Right atrium auricular region (tissue), 2 donors: ENCODE measurements around the gene NDC1. TPM values are rescaled to one million over a fixed set of nuclear protein-coding genes. Genes with fewer than 3 reads are reported as not detected.

Source experiments
- DNase-seq: peaks from one replicate; pipeline ENCODE4 v3.0.0-alpha.2; 2019; ENCODE audit warnings: low spot score
- H3K27ac ChIP-seq, 2 donors: fragments of 200-600 bp; sonication (generic); 1 replicate in 1 of 2; 2 replicates in 1 of 2; pipeline ENCODE4 v1.5.1; 2016 to 2019
- H3K27me3 ChIP-seq, 2 donors: fragments of 200-600 bp; sonication (generic); one replicate each; pipeline versions ENCODE4 v1.5.1 to v1.6.0; 2017 to 2019
- H3K36me3 ChIP-seq: fragments of 200-600 bp; sonication (generic); one replicate; pipeline ENCODE4 v1.5.1; 2016
- H3K4me1 ChIP-seq, 2 donors: fragments of 200-600 bp; sonication (generic); one replicate each; pipeline versions ENCODE4 v1.5.1 to v1.6.0; 2017 to 2019
- H3K4me3 ChIP-seq, 2 donors: fragments of 200-600 bp; sonication (generic); 1 replicate in 1 of 2; 2 replicates in 1 of 2; pipeline ENCODE4 v1.5.1; 2017 to 2019; ENCODE audit warnings: mild to moderate bottlenecking in 1 of 2, moderate library complexity in 1 of 2
- H3K9me3 ChIP-seq, 2 donors: fragments of 200-600 bp; sonication (generic); one replicate each; pipeline ENCODE4 v1.5.1; 2019
- total RNA-seq, 2 donors: library from RNA; depleted of rRNA; stranded (reverse); fragments of >200 nt; gene quantifications; one replicate each; pipeline ENCODE4 v1.1.0, GENCODE V29; 2016
- TF ChIP-seq, protein P1 (sequence below), 2 donors: fragments of 200-600 bp; sonication (generic); IDR thresholded peaks; one replicate each; pipeline ENCODE4 v1.5.1; 2019; ENCODE audit warnings: antibody characterized with exemption in 2 of 2

The NDC1 gene
- total RNA-seq, 2 donors from 2014 or later = 6.4 TPM

GRCh38 chr1:53850082-53850673, 12.1 kb upstream of the NDC1 start:
- H3K27me3 ChIP-seq = no peaks in the 10 kb centered on the region
- no peak overlapping the region for H3K27ac ChIP-seq
- no peak for DNase-seq
- TF ChIP-seq, protein P1, sequence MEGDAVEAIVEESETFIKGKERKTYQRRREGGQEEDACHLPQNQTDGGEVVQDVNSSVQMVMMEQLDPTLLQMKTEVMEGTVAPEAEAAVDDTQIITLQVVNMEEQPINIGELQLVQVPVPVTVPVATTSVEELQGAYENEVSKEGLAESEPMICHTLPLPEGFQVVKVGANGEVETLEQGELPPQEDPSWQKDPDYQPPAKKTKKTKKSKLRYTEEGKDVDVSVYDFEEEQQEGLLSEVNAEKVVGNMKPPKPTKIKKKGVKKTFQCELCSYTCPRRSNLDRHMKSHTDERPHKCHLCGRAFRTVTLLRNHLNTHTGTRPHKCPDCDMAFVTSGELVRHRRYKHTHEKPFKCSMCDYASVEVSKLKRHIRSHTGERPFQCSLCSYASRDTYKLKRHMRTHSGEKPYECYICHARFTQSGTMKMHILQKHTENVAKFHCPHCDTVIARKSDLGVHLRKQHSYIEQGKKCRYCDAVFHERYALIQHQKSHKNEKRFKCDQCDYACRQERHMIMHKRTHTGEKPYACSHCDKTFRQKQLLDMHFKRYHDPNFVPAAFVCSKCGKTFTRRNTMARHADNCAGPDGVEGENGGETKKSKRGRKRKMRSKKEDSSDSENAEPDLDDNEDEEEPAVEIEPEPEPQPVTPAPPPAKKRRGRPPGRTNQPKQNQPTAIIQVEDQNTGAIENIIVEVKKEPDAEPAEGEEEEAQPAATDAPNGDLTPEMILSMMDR (IDR thresholded peaks at IDR 0.05) = no peak
- H3K4me1 ChIP-seq = no peaks in the 10 kb centered on the region
- H3K36me3 ChIP-seq = peaks cover 33% of the 10 kb centered on the region
- no peaks in the 10 kb centered on the region for H3K9me3 ChIP-seq
- no peak overlapping the region for H3K4me3 ChIP-seq

DNA sequence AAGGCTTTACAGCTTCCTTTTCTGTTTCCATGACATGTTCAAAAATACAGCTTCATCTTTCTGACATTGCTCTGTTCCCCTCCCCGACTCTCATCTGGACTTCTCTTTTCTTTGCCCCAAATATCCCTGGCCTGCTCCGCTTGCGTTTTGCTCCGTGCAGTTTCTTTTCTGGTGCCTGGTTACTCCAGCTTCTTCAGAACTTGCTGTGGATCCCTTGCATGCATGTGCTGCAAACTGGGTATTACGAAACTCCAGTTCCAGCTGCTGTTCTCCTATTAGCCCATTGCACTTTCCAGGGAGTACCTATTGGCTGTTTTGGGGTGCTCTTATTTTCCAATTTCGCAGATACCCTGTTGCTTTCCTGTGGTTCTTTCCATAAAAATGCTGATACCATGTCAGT, 9.9 kb upstream of the NDC1 start:
- TF ChIP-seq, protein P1 (IDR thresholded peaks at IDR 0.05) = no peak
- Histone ChIP-seq H3K4me1 (no peaks in the 10 kb centered on the region), H3K27me3 (no peaks in the 10 kb centered on the region), H3K9me3 (peaks cover 0 to under 1% of the 10 kb centered on the region in 2 donors), H3K4me3 (no peak overlapping the region), H3K27ac (no peak overlapping the region), H3K36me3 (peaks cover 14% of the 10 kb centered on the region)
- DNase-seq = no peak

GRCh38 chr1:53842347-53842746, 4.3 kb upstream of the NDC1 start:
- Histone ChIP-seq H3K4me1 (peaks cover 0 to 3% of the 10 kb centered on the region in 2 donors), H3K4me3 (no peak overlapping the region), H3K9me3 (peaks cover 0 to 12% of the 10 kb centered on the region in 2 donors), H3K36me3 (no peaks in the 10 kb centered on the region), H3K27ac (no peak overlapping the region), H3K27me3 (no peaks in the 10 kb centered on the region)
- no peak for DNase-seq
- TF ChIP-seq, protein P1 (IDR thresholded peaks at IDR 0.05) = no peak

- Histone ChIP-seq H3K4me1 (peaks cover 0 to 9% of the 10 kb centered on the region in 2 donors), H3K4me3 (peak overlapping the region; percentile 75 to 83), H3K27me3 (no peaks in the 10 kb centered on the region), H3K27ac (peak overlapping the region; percentile 95 to 96), H3K36me3 (no peaks in the 10 kb centered on the region), H3K9me3 (peaks cover 0 to 12% of the 10 kb centered on the region in 2 donors)
- DNase-seq = no peak
- TF ChIP-seq, protein P1 (IDR thresholded peaks at IDR 0.05) = no peak
These were observed 518 bp upstream of the NDC1 start for GRCh38 chr1:53838654-53838974.

DNA sequence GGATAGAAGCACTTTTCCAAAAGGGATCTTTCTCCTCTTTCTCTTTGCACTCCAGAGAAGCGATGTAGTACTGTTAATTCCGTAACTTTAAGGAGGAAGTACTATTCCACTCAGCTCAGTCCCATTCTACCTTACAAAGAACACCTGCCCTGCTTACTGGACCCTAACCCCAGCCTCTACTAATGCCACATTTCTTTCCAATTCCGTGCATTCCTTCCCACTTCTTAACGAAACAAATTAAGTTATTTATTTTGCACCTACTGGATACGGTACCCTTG, 511 bp downstream of the NDC1 start:
- peaks cover 0 to 9% of the 10 kb centered on the region in 2 donors for H3K4me1 ChIP-seq
- no peak for DNase-seq
- peak overlapping the region; percentile 95 to 96 for H3K27ac ChIP-seq
- no peaks in the 10 kb centered on the region for H3K27me3 ChIP-seq
- H3K36me3 ChIP-seq = no peaks in the 10 kb centered on the region
- peaks cover 0 to 8% of the 10 kb centered on the region in 2 donors for H3K9me3 ChIP-seq
- H3K4me3 ChIP-seq = peak overlapping the region; percentile 75 to 83
- TF ChIP-seq, protein P1 (IDR thresholded peaks at IDR 0.05) = no peak

DNA sequence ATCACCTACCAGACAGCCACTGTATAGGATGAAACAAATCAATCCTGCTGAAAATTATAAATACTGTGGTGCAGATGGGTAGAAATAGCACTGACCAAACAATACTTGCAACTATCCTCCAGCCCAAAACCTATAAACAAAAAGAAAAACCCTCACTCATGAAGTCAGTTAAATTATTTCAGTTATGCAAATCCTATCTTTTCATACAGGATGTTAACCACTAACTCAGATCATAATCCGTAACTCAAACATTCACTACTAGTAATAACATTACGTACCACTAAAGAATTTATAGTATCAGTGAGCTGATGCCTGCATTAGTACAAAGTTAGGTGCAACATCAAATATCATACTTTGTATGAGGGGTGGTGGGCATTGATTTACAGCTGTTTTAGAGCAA, 2.6 kb downstream of the NDC1 start:
- Histone ChIP-seq H3K4me1 (peaks cover 0 to 9% of the 10 kb centered on the region in 2 donors), H3K27me3 (no peaks in the 10 kb centered on the region), H3K9me3 (no peaks in the 10 kb centered on the region), H3K36me3 (no peaks in the 10 kb centered on the region), H3K27ac (no peak overlapping the region), H3K4me3 (no peak overlapping the region)
- DNase-seq = no peak
- TF ChIP-seq, protein P1 (IDR thresholded peaks at IDR 0.05) = no peak
